ENCODE measurements around the gene RANBP17.

- TF ChIP-seq, protein P1, sequence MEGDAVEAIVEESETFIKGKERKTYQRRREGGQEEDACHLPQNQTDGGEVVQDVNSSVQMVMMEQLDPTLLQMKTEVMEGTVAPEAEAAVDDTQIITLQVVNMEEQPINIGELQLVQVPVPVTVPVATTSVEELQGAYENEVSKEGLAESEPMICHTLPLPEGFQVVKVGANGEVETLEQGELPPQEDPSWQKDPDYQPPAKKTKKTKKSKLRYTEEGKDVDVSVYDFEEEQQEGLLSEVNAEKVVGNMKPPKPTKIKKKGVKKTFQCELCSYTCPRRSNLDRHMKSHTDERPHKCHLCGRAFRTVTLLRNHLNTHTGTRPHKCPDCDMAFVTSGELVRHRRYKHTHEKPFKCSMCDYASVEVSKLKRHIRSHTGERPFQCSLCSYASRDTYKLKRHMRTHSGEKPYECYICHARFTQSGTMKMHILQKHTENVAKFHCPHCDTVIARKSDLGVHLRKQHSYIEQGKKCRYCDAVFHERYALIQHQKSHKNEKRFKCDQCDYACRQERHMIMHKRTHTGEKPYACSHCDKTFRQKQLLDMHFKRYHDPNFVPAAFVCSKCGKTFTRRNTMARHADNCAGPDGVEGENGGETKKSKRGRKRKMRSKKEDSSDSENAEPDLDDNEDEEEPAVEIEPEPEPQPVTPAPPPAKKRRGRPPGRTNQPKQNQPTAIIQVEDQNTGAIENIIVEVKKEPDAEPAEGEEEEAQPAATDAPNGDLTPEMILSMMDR (conservative IDR thresholded peaks at IDR 0.05; ENCODE audit: low read depth in 2 of 2): no peak
- TF ChIP-seq EZH2 (IDR thresholded peaks at IDR 0.05; ENCODE audit: low read depth, unreplicated experiment) (no peak), ZNF114 (CRISPR knock-in tag; IDR thresholded peaks at IDR 0.05) (no peak), JUNB (IDR thresholded peaks at IDR 0.05; ENCODE audit: unreplicated experiment) (no peak), CREB1 (CRISPR knock-in tag; IDR thresholded peaks at IDR 0.05; ENCODE audit: low read depth) (no peak), EZH2phosphoT487 (IDR thresholded peaks at IDR 0.05; ENCODE audit: unreplicated experiment) (no peak), POLR2AphosphoS5 (IDR thresholded peaks at IDR 0.05; ENCODE audit: low read depth) (no peak), NANOG (IDR thresholded peaks at IDR 0.05; ENCODE audit: borderline replicate concordance) (no peak), ZNF331 (CRISPR knock-in tag; IDR thresholded peaks at IDR 0.05; ENCODE audit: low read depth) (no peak), ZNF462 (CRISPR knock-in tag; IDR thresholded peaks at IDR 0.05) (no peak), STAT1 (IDR thresholded peaks at IDR 0.05; ENCODE audit: unreplicated experiment) (no peak)
- TF ChIP-seq, protein P2, sequence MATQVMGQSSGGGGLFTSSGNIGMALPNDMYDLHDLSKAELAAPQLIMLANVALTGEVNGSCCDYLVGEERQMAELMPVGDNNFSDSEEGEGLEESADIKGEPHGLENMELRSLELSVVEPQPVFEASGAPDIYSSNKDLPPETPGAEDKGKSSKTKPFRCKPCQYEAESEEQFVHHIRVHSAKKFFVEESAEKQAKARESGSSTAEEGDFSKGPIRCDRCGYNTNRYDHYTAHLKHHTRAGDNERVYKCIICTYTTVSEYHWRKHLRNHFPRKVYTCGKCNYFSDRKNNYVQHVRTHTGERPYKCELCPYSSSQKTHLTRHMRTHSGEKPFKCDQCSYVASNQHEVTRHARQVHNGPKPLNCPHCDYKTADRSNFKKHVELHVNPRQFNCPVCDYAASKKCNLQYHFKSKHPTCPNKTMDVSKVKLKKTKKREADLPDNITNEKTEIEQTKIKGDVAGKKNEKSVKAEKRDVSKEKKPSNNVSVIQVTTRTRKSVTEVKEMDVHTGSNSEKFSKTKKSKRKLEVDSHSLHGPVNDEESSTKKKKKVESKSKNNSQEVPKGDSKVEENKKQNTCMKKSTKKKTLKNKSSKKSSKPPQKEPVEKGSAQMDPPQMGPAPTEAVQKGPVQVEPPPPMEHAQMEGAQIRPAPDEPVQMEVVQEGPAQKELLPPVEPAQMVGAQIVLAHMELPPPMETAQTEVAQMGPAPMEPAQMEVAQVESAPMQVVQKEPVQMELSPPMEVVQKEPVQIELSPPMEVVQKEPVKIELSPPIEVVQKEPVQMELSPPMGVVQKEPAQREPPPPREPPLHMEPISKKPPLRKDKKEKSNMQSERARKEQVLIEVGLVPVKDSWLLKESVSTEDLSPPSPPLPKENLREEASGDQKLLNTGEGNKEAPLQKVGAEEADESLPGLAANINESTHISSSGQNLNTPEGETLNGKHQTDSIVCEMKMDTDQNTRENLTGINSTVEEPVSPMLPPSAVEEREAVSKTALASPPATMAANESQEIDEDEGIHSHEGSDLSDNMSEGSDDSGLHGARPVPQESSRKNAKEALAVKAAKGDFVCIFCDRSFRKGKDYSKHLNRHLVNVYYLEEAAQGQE (IDR thresholded peaks at IDR 0.05; ENCODE audit: unreplicated experiment): no peak
Observed at GRCh38 chr5:171323007-171323406, 461.2 kb downstream of the RANBP17 start.

Data from GM23338 (cell line).